ENCODE data around the gene OBP2A. TPM values are rescaled to one million over a fixed set of nuclear protein-coding genes. Genes with fewer than 3 reads are reported as not detected.

Gene OBP2A
- total and polyA plus RNA-seq, 10 of the 15 experiments (the other 5 are each of a cell fraction or from before 2014, with no cell fraction given): not detected

DNA sequence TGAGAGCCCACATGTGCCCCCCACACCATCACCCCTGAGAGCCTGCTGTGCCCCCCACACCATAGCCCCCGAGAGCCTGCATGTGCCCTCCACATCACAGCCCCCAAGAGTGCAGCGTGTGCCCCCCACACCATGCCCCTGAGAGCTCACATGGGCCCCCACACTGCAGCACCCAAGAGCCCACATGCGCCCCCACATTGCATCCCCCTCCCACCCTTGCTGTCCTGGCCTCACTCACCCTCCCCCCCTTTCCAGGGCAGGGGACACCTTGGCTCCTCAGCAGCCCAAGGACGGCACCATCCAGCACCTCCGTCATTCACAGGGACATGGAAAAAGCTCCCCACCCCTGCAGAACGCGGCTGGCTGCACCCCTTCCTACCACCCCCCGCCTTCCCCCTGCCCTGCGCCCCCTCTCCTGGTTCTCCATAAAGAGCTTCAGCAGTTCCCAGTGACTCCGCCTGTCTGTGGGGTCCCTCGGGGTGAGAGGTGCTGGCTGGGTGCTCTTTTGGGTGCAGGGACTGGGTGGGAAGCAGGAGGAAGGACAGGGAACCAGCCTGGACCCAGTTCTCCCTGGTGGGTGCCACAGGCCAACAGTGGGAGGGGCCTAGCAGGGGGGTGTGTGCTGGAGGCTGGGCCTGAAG, 19.7 kb upstream of the OBP2A start:
- 26% methylated on average over 6 of the region's 11 CpGs for WGBS (ENCODE audit: insufficient coverage, insufficient replicate concordance, low lambda C conversion rate, missing lambda C conversion rate)
- BruUV-seq (replicated peaks): no TSS peak
- Histone ChIP-seq H3K4me3 (no peak overlapping the region), H3K9ac (ENCODE audit: control insufficient read depth, insufficient read depth, low read length) (no peak overlapping the region), H3K4me1 (ENCODE audit: control insufficient read depth, insufficient read depth, low read length) (no peaks in the 10 kb centered on the region), H3K27me3 (replicated peaks in 1 of 2; ENCODE audit: control insufficient read depth in 2 of 2, insufficient read depth in 2 of 2, low read length in 1 of 2) (peaks cover 0 to 1% of the 10 kb centered on the region in 2 experiments; a peak in 1 of 4 replicates), H3K36me3 (ENCODE audit: control insufficient read depth in 2 of 2, insufficient read depth in 2 of 2, low read length in 1 of 2) (no peaks in the 10 kb centered on the region), H3K27ac (ENCODE audit: control insufficient read depth, insufficient read depth) (no peak overlapping the region), H3K79me2 (ENCODE audit: control insufficient read depth, insufficient read depth, low read length) (no peaks in the 10 kb centered on the region), H2AFZ (ENCODE audit: control insufficient read depth, low read depth, low read length) (no peak overlapping the region), H3K9me3 (replicated peaks; ENCODE audit: control insufficient read depth, insufficient read depth, low read length) (no peaks in the 10 kb centered on the region), H4K20me1 (ENCODE audit: control insufficient read depth, insufficient read depth) (no peaks in the 10 kb centered on the region), H3K4me2 (ENCODE audit: control insufficient read depth, insufficient read depth) (no peak overlapping the region)
- TF ChIP-seq CBX3 (IDR thresholded peaks at IDR 0.05; ENCODE audit: borderline replicate concordance, low read depth) (no peak), CBX5 (IDR thresholded peaks at IDR 0.05; ENCODE audit: low read depth) (no peak), SMARCA5 (IDR thresholded peaks at IDR 0.05) (no peak), PAX5 (IDR thresholded peaks at IDR 0.05; ENCODE audit: borderline replicate concordance, low read depth, low read length) (no peak), ZNF24 (IDR thresholded peaks at IDR 0.05) (no peak), BCL11A (IDR thresholded peaks at IDR 0.05; ENCODE audit: low read depth, low read length) (no peak), CBFB (IDR thresholded peaks at IDR 0.05; ENCODE audit: low read depth) (no peak), PML (IDR thresholded peaks at IDR 0.05; ENCODE audit: low read length) (no peak), ZNF622 (IDR thresholded peaks at IDR 0.05) (no peak), MEF2A (IDR thresholded peaks at IDR 0.05; ENCODE audit: insufficient read depth, low read depth, low read length) (no peak)
- TF ChIP-seq, protein P1, sequence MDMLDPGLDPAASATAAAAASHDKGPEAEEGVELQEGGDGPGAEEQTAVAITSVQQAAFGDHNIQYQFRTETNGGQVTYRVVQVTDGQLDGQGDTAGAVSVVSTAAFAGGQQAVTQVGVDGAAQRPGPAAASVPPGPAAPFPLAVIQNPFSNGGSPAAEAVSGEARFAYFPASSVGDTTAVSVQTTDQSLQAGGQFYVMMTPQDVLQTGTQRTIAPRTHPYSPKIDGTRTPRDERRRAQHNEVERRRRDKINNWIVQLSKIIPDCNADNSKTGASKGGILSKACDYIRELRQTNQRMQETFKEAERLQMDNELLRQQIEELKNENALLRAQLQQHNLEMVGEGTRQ (IDR thresholded peaks at IDR 0.05; ENCODE audit: borderline replicate concordance, low read depth, low read length): no peak
- TF ChIP-seq, protein P2, sequence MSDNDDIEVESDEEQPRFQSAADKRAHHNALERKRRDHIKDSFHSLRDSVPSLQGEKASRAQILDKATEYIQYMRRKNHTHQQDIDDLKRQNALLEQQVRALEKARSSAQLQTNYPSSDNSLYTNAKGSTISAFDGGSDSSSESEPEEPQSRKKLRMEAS (IDR thresholded peaks at IDR 0.05; ENCODE audit: low read depth, low read length): no peak
- TF ChIP-seq, protein P3, sequence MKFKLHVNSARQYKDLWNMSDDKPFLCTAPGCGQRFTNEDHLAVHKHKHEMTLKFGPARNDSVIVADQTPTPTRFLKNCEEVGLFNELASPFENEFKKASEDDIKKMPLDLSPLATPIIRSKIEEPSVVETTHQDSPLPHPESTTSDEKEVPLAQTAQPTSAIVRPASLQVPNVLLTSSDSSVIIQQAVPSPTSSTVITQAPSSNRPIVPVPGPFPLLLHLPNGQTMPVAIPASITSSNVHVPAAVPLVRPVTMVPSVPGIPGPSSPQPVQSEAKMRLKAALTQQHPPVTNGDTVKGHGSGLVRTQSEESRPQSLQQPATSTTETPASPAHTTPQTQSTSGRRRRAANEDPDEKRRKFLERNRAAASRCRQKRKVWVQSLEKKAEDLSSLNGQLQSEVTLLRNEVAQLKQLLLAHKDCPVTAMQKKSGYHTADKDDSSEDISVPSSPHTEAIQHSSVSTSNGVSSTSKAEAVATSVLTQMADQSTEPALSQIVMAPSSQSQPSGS (IDR thresholded peaks at IDR 0.05; ENCODE audit: low read length): no peak
- TF ChIP-seq, protein P4, sequence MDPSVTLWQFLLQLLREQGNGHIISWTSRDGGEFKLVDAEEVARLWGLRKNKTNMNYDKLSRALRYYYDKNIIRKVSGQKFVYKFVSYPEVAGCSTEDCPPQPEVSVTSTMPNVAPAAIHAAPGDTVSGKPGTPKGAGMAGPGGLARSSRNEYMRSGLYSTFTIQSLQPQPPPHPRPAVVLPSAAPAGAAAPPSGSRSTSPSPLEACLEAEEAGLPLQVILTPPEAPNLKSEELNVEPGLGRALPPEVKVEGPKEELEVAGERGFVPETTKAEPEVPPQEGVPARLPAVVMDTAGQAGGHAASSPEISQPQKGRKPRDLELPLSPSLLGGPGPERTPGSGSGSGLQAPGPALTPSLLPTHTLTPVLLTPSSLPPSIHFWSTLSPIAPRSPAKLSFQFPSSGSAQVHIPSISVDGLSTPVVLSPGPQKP (IDR thresholded peaks at IDR 0.05; ENCODE audit: low read depth, low read length): no peak
- TF ChIP-seq, protein P5, sequence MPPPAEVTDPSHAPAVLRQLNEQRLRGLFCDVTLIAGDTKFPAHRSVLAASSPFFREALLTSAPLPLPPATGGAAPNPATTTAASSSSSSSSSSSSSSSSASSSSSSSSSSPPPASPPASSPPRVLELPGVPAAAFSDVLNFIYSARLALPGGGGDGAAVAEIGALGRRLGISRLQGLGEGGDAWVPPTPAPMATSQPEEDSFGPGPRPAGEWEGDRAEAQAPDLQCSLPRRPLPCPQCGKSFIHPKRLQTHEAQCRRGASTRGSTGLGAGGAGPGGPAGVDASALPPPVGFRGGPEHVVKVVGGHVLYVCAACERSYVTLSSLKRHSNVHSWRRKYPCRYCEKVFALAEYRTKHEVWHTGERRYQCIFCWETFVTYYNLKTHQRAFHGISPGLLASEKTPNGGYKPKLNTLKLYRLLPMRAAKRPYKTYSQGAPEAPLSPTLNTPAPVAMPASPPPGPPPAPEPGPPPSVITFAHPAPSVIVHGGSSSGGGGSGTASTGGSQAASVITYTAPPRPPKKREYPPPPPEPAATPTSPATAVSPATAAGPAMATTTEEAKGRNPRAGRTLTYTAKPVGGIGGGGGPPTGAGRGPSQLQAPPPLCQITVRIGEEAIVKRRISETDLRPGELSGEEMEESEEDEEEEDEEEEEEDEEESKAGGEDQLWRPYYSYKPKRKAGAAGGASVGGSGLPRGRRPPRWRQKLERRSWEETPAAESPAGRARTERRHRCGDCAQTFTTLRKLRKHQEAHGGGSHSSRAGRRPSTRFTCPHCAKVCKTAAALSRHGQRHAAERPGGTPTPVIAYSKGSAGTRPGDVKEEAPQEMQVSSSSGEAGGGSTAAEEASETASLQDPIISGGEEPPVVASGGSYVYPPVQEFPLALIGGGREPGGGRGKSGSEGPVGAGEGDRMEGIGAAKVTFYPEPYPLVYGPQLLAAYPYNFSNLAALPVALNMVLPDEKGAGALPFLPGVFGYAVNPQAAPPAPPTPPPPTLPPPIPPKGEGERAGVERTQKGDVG (CRISPR knock-in tag; IDR thresholded peaks at IDR 0.05): no peak
- in situ Hi-C loops (cut with MboI) (no loop called here), intact Hi-C loops (cut with micrococcal nuclease; ENCODE audit: unreplicated experiment) (no loop called here)
- POLR2A ChIA-PET: no interaction called here
- SMC1A ChIA-PET (ENCODE audit: uncharacterized antibody, unreplicated experiment): no interaction called here
- FAIRE-seq: no peak
- RAD21 ChIA-PET (ENCODE audit: unreplicated experiment): no interaction called here
- no peak for DNase-seq (ENCODE audit: low read depth, low spot score)
- CTCF ChIA-PET: no interaction called here
- no peak for ATAC-seq

Measured in GM12878 (cell line).